Testis (tissue), 3 donors: ENCODE measurements around the gene GRAMD1C. TPM values are rescaled to one million over a fixed set of nuclear protein-coding genes. Genes with fewer than 3 reads are reported as not detected.

ENCODE experiments used
- DNase-seq: peaks from one replicate; pipeline ENCODE4 v3.0.0-alpha.2; 2019
- H3K27ac ChIP-seq, 2 donors: fragments of 200-600 bp; sonication (generic); one replicate each; pipeline ENCODE4 v1.5.1; 2019
- H3K27me3 ChIP-seq: fragments of 200-600 bp; sonication (generic); one replicate; pipeline ENCODE4 v1.5.1; 2019
- H3K36me3 ChIP-seq: fragments of 200-600 bp; sonication (generic); one replicate; pipeline ENCODE4 v1.5.1; 2017; ENCODE audit warnings: low read depth; ENCODE audit errors: missing control alignments
- H3K4me1 ChIP-seq: fragments of 200-600 bp; sonication (generic); one replicate; pipeline ENCODE4 v1.5.1; 2019
- H3K4me3 ChIP-seq, 2 donors: fragments of 200-600 bp; sonication (generic); one replicate each; pipeline ENCODE4 v1.5.1; 2017 to 2019
- H3K9me3 ChIP-seq: fragments of 200-600 bp; sonication (generic); one replicate; pipeline ENCODE4 v1.5.1; 2017
- CTCF ChIP-seq, 3 experiments: fragments of 450-650 bp in 2 of 3; fragments of 200-600 bp in 1 of 3; sonication (generic) in 1 of 3; IDR thresholded peaks; one replicate each; pipeline ENCODE4 v1.5.1; 2016 to 2019; ENCODE audit warnings: antibody characterized with exemption in 3 of 3, mild to moderate bottlenecking in 2 of 3, moderate library complexity in 1 of 3
- POLR2A ChIP-seq: fragments of 450-650 bp; IDR thresholded peaks from one replicate; pipeline ENCODE4 v1.6.1; 2017; ENCODE audit warnings: antibody characterized with exemption, mild to moderate bottlenecking, moderate library complexity
- WGBS, 2 donors: methylation state at CpG; one replicate each; pipeline ENCODE4 v1.1.5; 2018; 5-methylcytosine and 5-hydroxymethylcytosine counted together
- intact Hi-C: fragments of 100-400 bp; cut with DNase I; formaldehyde crosslinking; loops from one replicate; pipeline ENCODE4 v1.15.1; 2023; ENCODE audit warnings: low total_unique reads
- polyA plus RNA-seq: library from polyadenylated mRNA; stranded (reverse); fragments of 350-450 nt; fragmentation: Illumina TruSeq; extraction: RNeasy Lipid Tissue Mini Kit (QIAGEN cat#74804); gene quantifications from one replicate; pipeline ENCODE4 v1.2.3, GENCODE V29; 2014; ENCODE audit warnings: low read depth, low replicate concordance; ENCODE audit not compliant: insufficient read depth
- total RNA-seq, 2 donors: library from RNA; depleted of rRNA; stranded (reverse); fragments of >200 nt; gene quantifications; one replicate each; pipeline ENCODE4 v1.2.3, GENCODE V29; 2016

The GRAMD1C gene
- total and polyA plus RNA-seq, 3 donors from 2014 or later: 24.1 to 45.5 (median 24.3) TPM

GRCh38 chr3:113802795-113803455, 35.7 kb upstream of the GRAMD1C start:
- WGBS, 2 donors: 86 to 91% methylated on average over 3 of the region's 3 CpGs
- no peak for DNase-seq
- Histone ChIP-seq H3K27me3 (no peaks in the 10 kb centered on the region), H3K36me3 (no peaks in the 10 kb centered on the region), H3K9me3 (no peaks in the 10 kb centered on the region), H3K4me3 (no peak overlapping the region), H3K27ac (no peak overlapping the region), H3K4me1 (no peaks in the 10 kb centered on the region)
- TF ChIP-seq POLR2A (no peak), CTCF (IDR thresholded peaks at IDR 0.05) (no peak)
- intact Hi-C loops: no loop called here

DNA sequence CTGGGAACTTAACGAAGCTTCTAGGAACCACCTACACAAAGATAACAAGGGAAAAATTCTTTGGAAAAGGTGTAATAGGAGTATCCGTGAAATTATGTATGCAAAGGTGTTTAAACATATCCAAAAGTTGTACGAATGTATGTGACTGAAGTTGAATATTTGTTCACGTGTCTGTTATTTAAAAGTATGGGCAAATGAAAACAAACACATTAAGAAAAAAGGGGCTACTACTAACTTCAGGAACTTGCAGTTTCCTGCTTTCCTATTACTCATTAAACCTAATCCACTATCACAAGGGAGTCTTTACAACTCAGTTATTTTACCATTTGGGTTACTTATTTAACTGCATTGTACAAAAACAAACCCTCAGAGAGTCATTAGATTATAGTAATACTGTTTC, 33.9 kb upstream of the GRAMD1C start:
- Histone ChIP-seq H3K4me1 (no peaks in the 10 kb centered on the region), H3K36me3 (no peaks in the 10 kb centered on the region)
- no peak for DNase-seq

DNA sequence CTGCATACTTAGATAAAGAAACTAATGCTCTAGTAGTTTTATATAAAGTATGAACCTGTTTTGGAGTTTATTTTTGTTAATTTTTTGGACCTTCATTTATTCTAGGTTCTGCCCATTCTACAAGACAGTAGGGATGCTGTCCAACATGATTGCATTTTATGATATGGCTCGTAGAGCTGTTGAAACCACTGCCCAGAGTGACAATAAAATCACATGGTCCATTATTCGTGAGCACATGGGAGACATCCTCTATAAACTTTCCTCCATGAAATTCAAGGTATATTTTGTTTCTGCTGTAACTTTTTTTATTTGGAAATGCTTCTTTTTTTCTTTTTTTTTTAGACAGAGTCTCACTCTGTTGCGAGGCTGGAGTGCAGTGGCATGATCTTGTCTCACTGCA, 33.3 kb upstream of the GRAMD1C start:
- Histone ChIP-seq H3K27ac (no peak overlapping the region), H3K4me1 (no peaks in the 10 kb centered on the region), H3K27me3 (no peaks in the 10 kb centered on the region), H3K9me3 (no peaks in the 10 kb centered on the region), H3K36me3 (no peaks in the 10 kb centered on the region), H3K4me3 (no peak overlapping the region)
- intact Hi-C loops: no loop called here
- no peak for DNase-seq
- no peak for TF ChIP-seq CTCF (IDR thresholded peaks at IDR 0.05)
- TF ChIP-seq POLR2A: no peak
- WGBS, 2 donors: 92 to 95% methylated on average over 3 of the region's 3 CpGs

More for the DNA sequence above, 33.9 kb upstream of the GRAMD1C start:
- H3K9me3 ChIP-seq: no peaks in the 10 kb centered on the region
- no peak overlapping the region for H3K27ac ChIP-seq
- H3K4me3 ChIP-seq: no peak overlapping the region
- no peak for TF ChIP-seq CTCF (IDR thresholded peaks at IDR 0.05)
- TF ChIP-seq POLR2A: no peak
- intact Hi-C loops: no loop called here
- WGBS, 2 donors: 63 to 69% methylated on average over 4 of the region's 4 CpGs
- H3K27me3 ChIP-seq: no peaks in the 10 kb centered on the region

GRCh38 chr3:113812854-113813253, 25.7 kb upstream of the GRAMD1C start:
- H3K27ac ChIP-seq: no peak overlapping the region
- no peak for TF ChIP-seq CTCF (IDR thresholded peaks at IDR 0.05)
- no peak for TF ChIP-seq POLR2A
- intact Hi-C loops: no loop called here
- no peak overlapping the region for H3K4me3 ChIP-seq
- no peak for DNase-seq
- WGBS, 2 donors: 76 to 77% methylated on average over 3 of the region's 3 CpGs
- H3K27me3 ChIP-seq: no peaks in the 10 kb centered on the region
- no peaks in the 10 kb centered on the region for H3K4me1 ChIP-seq
- no peaks in the 10 kb centered on the region for H3K9me3 ChIP-seq
- H3K36me3 ChIP-seq: no peaks in the 10 kb centered on the region

DNA sequence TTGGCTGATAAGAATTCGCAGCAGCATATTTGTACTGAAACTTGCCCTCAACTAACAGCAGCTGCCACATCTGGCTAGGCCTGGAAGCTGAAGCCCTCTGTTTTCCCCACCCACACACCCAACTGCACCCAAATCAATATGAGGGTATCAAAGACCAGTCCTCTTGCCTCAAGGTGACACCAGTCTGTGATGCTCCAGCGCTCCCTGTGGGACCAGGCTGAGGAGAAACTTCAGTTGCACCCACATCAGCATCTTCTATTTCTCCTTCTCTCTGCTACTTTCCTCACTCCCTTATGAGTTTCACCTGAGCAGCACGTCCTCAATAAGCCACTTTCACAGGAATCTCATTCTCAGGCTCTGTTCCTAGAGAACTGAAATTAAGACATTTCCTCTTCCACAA, 18.7 kb upstream of the GRAMD1C start:
- no peak overlapping the region for H3K4me3 ChIP-seq
- TF ChIP-seq CTCF (IDR thresholded peaks at IDR 0.05) (no peak), POLR2A (no peak)
- DNase-seq: no peak
- no peak overlapping the region for H3K27ac ChIP-seq
- no peaks in the 10 kb centered on the region for H3K4me1 ChIP-seq
- no peaks in the 10 kb centered on the region for H3K9me3 ChIP-seq
- 72 to 85% methylated on average over 3 of the region's 3 CpGs for WGBS, 2 donors
- intact Hi-C loops: no loop called here
- no peaks in the 10 kb centered on the region for H3K36me3 ChIP-seq
- H3K27me3 ChIP-seq: no peaks in the 10 kb centered on the region
